Stimulated activated CD4-positive, alpha-beta T cell treated with anti-CD3 and anti-CD28 coated beads, Interleukin-1b, Interleukin-23, amount 100 ng/mL, for 24 hours (primary cell): ENCODE measurements around the gene TMBIM6.

ENCODE experiments used
- DNase-seq, 4 experiments: peaks; one replicate each; pipeline ENCODE4 v3.0.0-alpha.2; 2020; ENCODE audit warnings: low read depth in 4 of 4, low spot score in 1 of 4

Gene TMBIM6

DNA sequence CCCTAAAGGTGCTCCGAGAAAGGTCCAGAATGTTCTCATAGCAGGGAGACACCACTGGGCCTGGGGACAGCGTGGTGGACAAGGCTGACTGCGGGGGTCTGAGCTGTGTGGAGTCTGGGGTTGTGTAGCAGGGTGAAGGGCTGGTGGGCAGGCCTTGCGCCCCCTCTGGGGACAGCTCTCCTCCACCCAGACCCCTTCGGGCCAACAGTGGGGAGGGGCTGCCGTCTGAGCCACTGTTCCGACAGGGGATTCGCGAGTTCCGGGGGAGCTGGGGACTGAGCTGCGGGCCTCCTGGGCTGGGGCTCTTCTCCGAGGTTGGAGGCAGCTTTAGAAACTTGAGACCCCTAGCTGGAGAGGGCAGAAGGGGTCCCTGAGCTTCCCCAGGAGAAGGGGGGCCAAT, 54.8 kb downstream of the TMBIM6 start:
- no peak for DNase-seq

GRCh38 chr12:49796606-49797448, 55.5 kb downstream of the TMBIM6 start:
- no peak for DNase-seq

- no peak for DNase-seq
Observed at GRCh38 chr12:49797449-49797776, 56.1 kb downstream of the TMBIM6 start.

DNA sequence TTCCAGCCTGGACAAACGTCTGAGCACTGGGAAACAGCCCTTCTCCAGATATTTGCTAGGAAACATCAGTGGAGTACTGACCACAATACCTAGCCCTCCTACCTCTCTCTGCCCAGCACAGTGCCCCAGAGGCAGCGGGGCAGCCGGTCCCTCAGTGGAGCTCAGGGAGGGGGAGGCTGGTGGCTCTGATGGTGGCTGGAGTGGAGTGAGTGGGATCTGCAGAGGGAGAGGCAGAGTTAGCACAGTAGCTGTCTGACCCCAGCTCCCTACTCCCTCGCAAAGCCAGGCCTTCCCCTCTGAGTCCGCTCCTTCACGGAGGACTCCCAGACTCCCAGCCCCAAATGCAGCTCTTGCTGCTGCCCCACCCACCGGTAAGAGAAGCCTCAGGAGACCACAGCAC, 56.9 kb downstream of the TMBIM6 start:
- DNase-seq = no peak

DNA sequence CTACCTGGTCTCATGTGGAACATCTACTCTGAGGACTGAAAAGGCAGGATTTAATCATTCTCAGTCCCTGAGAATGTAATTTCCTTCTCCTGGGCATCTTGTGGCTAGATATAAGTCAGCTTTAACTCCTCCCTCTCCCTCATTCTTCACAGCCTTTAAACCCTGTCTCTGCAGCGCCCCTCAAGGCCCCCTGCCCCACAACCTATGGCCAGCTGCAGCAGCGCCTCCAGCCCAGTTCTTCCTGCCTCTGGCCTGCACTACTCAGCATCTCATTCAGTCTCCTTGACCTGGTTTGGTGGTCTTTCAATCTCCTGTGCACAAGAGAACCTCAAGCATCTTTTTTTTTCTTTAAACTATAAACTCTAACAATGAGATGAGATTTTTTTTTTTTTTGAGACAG, 57.6 kb downstream of the TMBIM6 start:
- no peak for DNase-seq

DNA sequence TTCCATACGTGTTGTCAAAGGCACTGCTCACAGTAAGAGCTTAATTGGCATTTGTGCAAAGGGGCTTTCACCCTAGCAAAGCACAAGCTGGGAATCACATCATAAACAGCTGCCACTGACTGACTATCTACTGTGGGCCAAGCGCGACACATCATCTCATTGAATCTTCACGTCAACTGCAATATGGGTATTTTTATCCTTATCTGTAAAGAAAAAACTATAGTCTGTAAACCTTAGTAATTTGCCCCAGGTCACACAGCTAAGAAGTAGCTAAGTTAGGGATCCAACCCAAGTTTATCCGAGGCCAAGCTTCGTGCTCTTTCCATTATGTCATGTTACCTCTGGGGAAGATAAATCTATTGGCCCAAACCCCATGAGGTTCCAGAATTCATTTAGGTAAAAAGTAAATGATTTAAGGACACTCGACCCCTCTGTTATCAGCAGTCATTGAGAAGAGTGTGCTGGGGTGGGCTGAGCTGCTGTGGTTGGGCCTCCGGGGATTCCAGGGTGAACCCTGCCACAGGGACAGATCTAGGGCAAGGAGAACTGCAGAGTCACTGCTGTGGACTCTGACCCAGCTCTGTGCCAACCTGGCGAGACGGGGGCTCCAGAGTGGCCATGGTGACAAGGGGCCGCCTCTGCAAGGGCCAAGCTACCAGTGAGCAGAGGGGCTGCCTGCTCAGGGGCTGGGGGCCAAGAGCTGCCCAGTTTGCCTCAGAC, 59.2 kb downstream of the TMBIM6 start:
- no peak for DNase-seq

- DNase-seq = no peak
Observed at GRCh38 chr12:49801141-49802063, 60.0 kb downstream of the TMBIM6 start.

DNA sequence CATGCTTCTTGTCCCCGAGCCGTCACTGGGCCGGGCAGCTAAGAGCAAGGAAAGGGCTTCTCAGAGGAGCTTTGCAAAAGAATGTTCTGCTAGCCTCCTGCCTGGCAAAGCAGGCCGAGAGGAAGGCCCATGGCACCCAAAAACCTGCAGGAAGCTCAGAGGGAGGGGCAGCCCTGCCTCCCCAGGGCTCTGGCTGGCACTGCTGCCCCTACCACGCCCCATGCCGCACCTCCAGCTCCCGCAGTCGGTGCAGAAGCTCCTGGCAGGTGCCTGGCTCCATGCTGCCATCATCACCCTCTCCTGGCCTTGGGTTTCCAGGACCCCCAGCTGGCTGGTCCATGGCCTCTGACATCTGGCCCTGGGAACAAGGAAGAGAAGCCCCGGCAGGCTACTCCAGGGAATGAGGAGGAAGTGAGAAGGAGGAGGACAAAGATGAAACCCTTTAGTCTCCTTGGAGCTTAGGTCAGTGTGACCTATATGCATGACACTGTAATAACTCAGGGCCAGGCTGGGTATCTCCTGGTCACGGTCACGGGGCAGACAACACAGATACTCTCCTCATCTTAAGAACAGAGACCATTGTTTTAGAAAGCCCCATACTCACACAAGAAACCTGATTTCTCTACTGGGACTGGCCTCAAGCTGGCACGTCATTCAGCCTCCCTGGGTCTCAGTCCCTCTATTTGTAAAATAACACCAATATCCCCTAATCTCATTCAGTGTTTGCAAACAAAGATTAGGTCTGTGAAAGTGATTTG, 62.5 kb downstream of the TMBIM6 start:
- DNase-seq = no peak

GRCh38 chr12:49804821-49805220, 63.5 kb downstream of the TMBIM6 start:
- no peak for DNase-seq

DNA sequence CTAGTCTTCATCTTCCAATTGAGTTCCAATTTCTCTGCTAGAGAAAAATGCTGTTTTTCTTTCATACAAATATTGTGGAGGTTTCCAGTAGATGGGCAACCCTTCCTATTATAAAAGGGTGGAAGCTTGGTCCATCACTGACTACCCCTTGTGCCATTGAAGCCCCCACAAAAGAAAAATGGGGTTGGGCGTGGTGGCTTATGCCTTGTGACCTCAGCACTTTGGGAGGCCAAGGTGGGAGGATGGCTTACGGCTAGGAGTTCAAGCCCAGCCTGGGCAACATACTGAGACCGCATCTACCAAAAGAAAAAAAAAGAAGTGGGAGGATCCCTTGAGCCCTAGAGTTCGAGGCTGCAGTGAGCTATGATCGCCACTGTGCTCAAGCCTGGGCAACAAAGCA, 64.1 kb downstream of the TMBIM6 start:
- no peak for DNase-seq

DNA sequence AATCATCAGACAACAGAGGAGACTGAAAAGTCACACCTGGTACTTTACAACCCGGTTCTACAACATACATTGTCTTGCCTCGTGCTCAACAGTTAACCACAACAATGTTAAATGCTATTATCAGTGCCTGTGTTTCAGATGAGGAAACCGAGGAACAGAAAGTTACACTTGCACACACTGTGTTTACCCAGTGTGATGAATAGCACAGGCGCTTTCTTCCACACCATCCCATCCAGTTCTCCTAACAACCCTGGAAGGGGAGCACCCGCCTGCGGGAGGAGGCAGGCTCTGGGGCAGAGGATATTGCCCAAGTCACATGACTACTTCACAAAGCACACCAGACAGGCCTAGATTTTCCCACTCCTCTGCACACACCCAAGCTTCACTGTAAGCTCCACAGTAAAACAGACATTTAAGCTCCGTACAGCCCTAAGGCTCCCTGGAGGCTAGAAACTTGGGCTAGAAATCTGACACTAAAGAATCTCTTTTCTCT, 65.0 kb downstream of the TMBIM6 start:
- no peak for DNase-seq

DNA sequence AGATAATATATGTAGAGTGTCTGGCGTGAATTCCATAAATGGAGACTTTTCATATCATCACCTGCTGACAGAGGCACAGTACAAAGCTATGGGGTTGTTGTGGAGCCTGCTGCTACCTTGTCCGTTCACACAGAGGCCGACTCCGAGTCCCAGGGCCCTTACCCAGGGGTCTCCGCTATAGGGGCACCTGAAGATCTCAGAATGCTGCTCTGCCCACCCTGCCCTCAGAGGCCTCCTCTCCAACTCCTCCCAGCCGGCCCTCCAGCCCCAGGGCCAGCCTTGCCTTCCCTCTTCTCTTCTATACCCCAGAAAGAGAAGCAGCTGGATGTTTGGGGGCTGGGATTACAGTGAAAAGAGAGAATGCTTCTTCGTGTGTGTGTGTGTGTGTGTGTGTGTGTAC, 65.5 kb downstream of the TMBIM6 start:
- DNase-seq = no peak

DNA sequence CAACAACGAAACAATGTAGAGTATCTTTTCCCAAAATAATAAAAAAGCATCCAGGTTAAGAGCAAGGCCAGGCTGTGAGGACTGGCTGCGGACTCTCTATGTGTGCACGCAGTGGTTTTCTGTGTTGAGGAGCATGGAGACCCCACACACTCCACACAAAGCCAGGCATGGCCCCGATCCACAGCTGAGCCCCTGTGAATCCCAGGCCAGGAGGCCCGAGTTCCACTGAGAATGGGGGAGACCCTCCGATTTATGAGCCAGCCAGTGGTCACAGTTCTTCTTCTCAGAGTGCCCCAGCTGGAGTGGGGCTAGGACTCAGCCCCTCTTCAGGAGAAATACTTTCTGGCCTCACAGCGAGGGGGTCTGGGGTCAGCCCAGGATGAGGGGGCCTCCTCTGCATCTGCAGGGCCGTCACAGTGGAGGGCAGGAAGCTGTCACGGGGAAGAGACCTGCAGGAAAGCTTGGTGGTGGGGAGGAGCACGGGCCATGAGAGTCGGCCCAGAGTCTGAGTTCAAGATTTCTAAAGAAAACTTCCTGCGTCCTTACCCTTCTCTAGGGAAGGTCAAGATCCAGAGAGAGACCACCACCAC, 66.7 kb downstream of the TMBIM6 start:
- no peak for DNase-seq

GRCh38 chr12:49808686-49809380, 67.5 kb downstream of the TMBIM6 start:
- no peak for DNase-seq

GRCh38 chr12:49809381-49809905, 68.1 kb downstream of the TMBIM6 start:
- DNase-seq = no peak

DNA sequence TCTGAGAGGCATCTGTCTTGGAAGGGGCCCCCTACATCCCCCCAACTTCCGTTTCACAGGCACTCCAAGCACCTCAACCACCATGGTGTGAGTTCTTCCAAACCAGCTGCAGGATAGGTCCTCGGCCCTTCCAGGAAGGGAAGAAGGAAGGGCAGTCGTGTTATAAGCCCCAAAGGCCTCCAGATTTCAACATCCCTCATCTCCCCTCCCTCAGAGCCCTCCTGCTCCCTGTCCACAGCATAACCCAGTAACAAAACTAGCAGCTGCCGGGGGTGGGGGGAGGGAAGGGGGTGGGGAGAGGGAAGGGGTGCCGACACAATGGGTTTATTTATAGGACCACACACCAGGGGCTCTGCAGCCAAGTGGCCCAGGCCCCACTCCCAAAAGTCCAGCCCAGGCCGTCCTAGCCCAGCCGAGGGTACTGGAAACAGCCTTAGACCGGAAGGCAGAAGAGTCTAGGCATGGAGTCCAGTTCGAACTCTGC, 68.6 kb downstream of the TMBIM6 start:
- DNase-seq = no peak

- DNase-seq = no peak
Observed at GRCh38 chr12:49811136-49811535, 69.8 kb downstream of the TMBIM6 start.

GRCh38 chr12:49811961-49812401, 70.6 kb downstream of the TMBIM6 start:
- no peak for DNase-seq

- no peak for DNase-seq
Observed at GRCh38 chr12:49813131-49813530, 71.8 kb downstream of the TMBIM6 start.
